ENCODE results near the gene KCNQ1. TPM values are rescaled to one million over a fixed set of nuclear protein-coding genes. Genes with fewer than 3 reads are reported as not detected.

The KCNQ1 gene
- total RNA-seq, 1 donor from 2014 or later, result 1.6 TPM

DNA sequence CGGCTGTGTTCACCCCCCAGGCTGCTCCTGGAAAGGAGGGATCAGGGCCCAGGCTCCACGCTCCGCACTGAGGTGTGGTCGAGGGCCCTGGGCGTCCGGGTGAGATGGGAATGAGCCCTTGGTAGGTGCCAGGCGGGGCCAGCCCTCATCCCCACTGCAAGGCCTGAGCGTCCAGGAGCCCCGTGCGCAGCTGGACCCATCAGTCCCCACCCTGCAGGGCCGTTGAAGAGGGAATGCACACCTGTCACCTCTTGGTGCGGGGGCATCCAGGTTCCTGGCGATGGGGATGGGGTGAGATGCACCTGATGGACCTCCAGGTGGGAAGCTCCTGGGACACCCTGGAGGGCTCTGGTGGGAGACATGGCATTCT, 72.2 kb downstream of the KCNQ1 start:
- DNase-seq (ENCODE audit: low read depth) (no peak), FAIRE-seq (no peak)
- no peak overlapping the region for H3K4me3 ChIP-seq (ENCODE audit: low read depth, low read length)
- H3K27me3 ChIP-seq (ENCODE audit: control insufficient read depth, insufficient read depth, low read length), result no peaks in the 10 kb centered on the region
- TF ChIP-seq, protein P1, sequence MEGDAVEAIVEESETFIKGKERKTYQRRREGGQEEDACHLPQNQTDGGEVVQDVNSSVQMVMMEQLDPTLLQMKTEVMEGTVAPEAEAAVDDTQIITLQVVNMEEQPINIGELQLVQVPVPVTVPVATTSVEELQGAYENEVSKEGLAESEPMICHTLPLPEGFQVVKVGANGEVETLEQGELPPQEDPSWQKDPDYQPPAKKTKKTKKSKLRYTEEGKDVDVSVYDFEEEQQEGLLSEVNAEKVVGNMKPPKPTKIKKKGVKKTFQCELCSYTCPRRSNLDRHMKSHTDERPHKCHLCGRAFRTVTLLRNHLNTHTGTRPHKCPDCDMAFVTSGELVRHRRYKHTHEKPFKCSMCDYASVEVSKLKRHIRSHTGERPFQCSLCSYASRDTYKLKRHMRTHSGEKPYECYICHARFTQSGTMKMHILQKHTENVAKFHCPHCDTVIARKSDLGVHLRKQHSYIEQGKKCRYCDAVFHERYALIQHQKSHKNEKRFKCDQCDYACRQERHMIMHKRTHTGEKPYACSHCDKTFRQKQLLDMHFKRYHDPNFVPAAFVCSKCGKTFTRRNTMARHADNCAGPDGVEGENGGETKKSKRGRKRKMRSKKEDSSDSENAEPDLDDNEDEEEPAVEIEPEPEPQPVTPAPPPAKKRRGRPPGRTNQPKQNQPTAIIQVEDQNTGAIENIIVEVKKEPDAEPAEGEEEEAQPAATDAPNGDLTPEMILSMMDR (IDR thresholded peaks at IDR 0.05; ENCODE audit: insufficient read depth, low read length, severe bottlenecking), result no peak
- H3K36me3 ChIP-seq (ENCODE audit: control insufficient read depth, insufficient read depth, low read length), result no peaks in the 10 kb centered on the region

DNA sequence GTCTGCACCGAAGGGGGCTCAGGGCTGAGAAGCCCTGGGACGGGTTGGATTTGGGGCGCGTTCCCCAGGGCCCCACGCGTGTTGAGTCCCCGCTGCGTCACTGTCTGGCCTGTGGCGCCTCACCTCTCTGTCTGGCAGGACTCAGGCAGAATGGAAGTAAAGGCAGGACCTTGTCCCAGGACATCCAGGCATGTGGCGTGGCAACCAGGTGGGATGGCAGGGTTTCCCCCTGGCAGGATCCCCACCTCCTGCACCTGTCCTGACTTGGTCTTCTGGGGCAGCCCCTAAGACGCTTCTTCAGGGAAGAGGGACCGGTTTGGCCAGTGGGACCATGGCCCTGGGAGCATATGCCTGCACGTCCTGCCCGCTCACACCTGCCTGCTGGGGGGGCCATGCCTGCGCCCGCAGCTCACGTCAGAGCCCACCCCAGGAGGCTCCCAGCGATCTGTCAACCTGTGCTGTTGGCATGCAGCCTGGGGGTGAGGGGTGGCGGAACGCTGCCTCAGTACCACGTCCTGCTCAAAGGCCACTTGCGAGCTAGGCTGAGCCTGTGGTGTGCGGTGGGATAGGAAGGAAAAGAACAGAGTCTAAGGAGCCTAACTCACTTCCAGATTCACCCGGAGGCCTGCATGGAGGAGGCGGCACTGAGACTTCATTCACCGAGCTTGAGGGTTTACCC, 72.7 kb downstream of the KCNQ1 start:
- no peaks in the 10 kb centered on the region for H3K27me3 ChIP-seq (ENCODE audit: control insufficient read depth, insufficient read depth, low read length)
- FAIRE-seq, result no peak

DNA sequence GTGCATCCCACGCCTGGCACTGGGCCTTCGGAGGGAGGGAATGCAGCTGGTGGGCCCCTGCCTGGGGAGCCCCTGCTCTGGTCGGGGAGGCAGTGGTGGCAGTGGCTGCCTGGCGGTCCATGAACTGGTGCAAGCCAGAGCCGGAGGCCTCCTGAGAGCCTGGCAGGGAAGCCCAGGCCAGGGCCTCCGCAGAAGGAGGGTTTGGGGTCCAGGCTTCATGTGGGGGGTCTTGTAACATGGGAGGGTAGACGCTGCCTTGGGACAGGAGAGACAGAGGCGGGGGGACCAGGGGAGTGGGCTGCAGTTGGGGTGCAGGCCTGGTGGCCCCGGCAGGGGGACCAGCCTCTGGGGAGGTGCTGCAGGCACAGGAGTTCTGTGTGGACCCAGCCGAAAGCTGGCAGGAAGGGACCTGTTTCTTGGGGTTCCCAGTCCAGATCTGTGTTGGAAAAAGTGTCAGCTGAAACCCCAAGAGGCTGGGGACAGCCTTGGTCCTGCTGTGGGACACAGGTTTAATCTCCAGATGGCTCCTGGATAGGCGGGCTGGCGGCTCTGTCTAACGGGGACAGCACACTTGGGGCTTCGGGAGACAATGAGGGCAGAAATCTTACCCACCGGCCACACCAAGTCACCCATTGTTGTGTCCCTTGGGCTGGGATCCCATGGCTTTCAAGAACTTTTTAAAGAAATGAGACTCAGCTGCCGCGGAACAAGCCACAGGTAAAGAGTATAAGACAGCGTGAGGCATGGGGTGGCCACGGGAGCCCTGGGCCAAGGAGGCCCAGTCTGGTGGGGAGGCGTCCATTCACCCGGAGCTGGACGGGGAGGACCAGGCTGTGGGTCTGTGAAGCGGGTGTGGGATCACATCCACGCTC, 73.5 kb downstream of the KCNQ1 start:
- Histone ChIP-seq H3K36me3 (ENCODE audit: control insufficient read depth, insufficient read depth, low read length) (no peaks in the 10 kb centered on the region), H3K4me3 (ENCODE audit: low read depth, low read length) (no peak overlapping the region), H3K27me3 (ENCODE audit: control insufficient read depth, insufficient read depth, low read length) (no peaks in the 10 kb centered on the region)
- DNase-seq (ENCODE audit: low read depth), result no peak
- FAIRE-seq, result no peak
- TF ChIP-seq, protein P1 (IDR thresholded peaks at IDR 0.05; ENCODE audit: insufficient read depth, low read length, severe bottlenecking), result no peak

More for the DNA sequence above, 72.7 kb downstream of the KCNQ1 start:
- no peak for DNase-seq (ENCODE audit: low read depth)
- Histone ChIP-seq H3K4me3 (ENCODE audit: low read depth, low read length) (no peak overlapping the region), H3K36me3 (ENCODE audit: control insufficient read depth, insufficient read depth, low read length) (no peaks in the 10 kb centered on the region)
- TF ChIP-seq, protein P1 (IDR thresholded peaks at IDR 0.05; ENCODE audit: insufficient read depth, low read length, severe bottlenecking), result no peak

DNA sequence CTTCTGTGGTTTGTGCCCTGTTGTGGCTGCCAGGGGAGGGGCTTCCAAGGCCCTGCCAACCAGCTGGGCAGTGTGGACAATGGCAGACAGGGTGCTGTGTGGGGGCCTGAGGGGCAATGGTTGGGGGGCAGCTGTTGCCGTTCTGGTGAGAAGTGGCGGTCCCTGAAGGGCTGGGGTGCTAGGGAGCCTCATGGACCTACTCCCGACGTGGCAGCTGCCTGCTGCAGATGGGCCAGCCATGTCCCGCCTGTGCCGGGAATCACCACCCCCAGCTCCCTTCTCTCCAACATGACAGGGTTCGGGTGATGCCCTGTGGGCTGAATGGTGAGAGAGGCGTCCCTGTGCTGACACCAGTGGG, 74.2 kb downstream of the KCNQ1 start:
- no peak for DNase-seq (ENCODE audit: low read depth)
- Histone ChIP-seq H3K27me3 (ENCODE audit: control insufficient read depth, insufficient read depth, low read length) (no peaks in the 10 kb centered on the region), H3K4me3 (ENCODE audit: low read depth, low read length) (no peak overlapping the region), H3K36me3 (ENCODE audit: control insufficient read depth, insufficient read depth, low read length) (no peaks in the 10 kb centered on the region)
- no peak for FAIRE-seq
- TF ChIP-seq, protein P1 (IDR thresholded peaks at IDR 0.05; ENCODE audit: insufficient read depth, low read length, severe bottlenecking), result no peak

DNA sequence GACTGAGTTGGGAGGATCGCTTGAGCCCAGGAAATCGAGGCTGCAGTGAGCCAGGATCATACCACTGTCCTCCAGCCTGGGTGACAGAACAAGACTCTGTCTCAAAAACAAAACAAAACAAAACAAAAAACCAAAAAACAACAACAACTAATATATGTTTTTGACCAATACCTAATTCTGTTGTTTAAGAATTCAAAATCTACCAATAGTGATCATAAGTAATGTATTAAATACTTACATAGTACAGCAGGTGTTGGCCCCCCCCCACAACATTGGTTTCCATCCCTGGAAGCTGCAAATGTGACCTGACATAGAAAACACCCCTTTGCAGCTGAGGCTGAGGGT, 74.7 kb downstream of the KCNQ1 start:
- H3K27me3 ChIP-seq (ENCODE audit: control insufficient read depth, insufficient read depth, low read length), result no peaks in the 10 kb centered on the region
- H3K36me3 ChIP-seq (ENCODE audit: control insufficient read depth, insufficient read depth, low read length), result no peaks in the 10 kb centered on the region
- FAIRE-seq, result no peak
- TF ChIP-seq, protein P1 (IDR thresholded peaks at IDR 0.05; ENCODE audit: insufficient read depth, low read length, severe bottlenecking), result no peak
- no peak for DNase-seq (ENCODE audit: low read depth)
- H3K4me3 ChIP-seq (ENCODE audit: low read depth, low read length), result no peak overlapping the region

Data from bronchial epithelial cell (primary cell).